HG03460 (cell line): ENCODE measurements around the gene CAMK1.
A peak's percentile ranks its signal among the peaks of the same experiment; 100 is the strongest.
"Not testable (repeated sequence)": the region's sequence is repeated elsewhere in the genome, so short reads cannot be mapped to it uniquely, and the experiment has no call there.

Experiments used
- ATAC-seq: cut with Tn5 transposase; IDR thresholded peaks from one replicate; pipeline ENCODE4 v1.9.1; 2021; ENCODE audit not compliant: unreplicated experiment

Gene CAMK1

GRCh38 chr3:9776896-9777693 is 7.3 kb upstream of the CAMK1 start:
- ATAC-seq, result no peak

- ATAC-seq, result not testable (repeated sequence)
Observed at GRCh38 chr3:9771007-9771406, 1.3 kb upstream of the CAMK1 start.

- no peak for ATAC-seq
Observed at GRCh38 chr3:9770276-9770812, 597 bp upstream of the CAMK1 start.

GRCh38 chr3:9769012-9769411 is 735 bp downstream of the CAMK1 start:
- ATAC-seq, result no peak

GRCh38 chr3:9768141-9768775 is 1.5 kb downstream of the CAMK1 start:
- ATAC-seq, result no peak

GRCh38 chr3:9767418-9767817 is 2.3 kb downstream of the CAMK1 start:
- ATAC-seq, result no peak

GRCh38 chr3:9765865-9766264 is 3.9 kb downstream of the CAMK1 start:
- ATAC-seq, result no peak

- ATAC-seq, result no peak
Observed at GRCh38 chr3:9762871-9763270, 6.9 kb downstream of the CAMK1 start.

- no peak for ATAC-seq
Observed at GRCh38 chr3:9761919-9762318, 7.8 kb downstream of the CAMK1 start.

- ATAC-seq, result no peak
Observed at GRCh38 chr3:9760779-9761505, 8.8 kb downstream of the CAMK1 start.

GRCh38 chr3:9757427-9757826 is 12.3 kb downstream of the CAMK1 start:
- ATAC-seq, result no peak

- ATAC-seq, result no peak
Observed at GRCh38 chr3:9754678-9755077, 15.1 kb downstream of the CAMK1 start.

- no peak for ATAC-seq
Observed at GRCh38 chr3:9750556-9751411, 19.0 kb downstream of the CAMK1 start.

GRCh38 chr3:9749645-9750555 is 19.8 kb downstream of the CAMK1 start, which contains the start of gene OGG1:
Gene OGG1, plus strand, starts transcription at chr3:9749952. Its CDS starts 335 bp downstream, at chr3:9750287.
- peak; percentile 86 for ATAC-seq

- ATAC-seq, result no peak
Observed at GRCh38 chr3:9749296-9749644, 20.5 kb downstream of the CAMK1 start.

- no peak for ATAC-seq
Observed at GRCh38 chr3:9748031-9748430, 21.7 kb downstream of the CAMK1 start.

- ATAC-seq, result no peak
Observed at GRCh38 chr3:9747267-9747666, 22.5 kb downstream of the CAMK1 start.

- no peak for ATAC-seq
Observed at GRCh38 chr3:9746330-9746729, 23.4 kb downstream of the CAMK1 start.

GRCh38 chr3:9745521-9745920 is 24.2 kb downstream of the CAMK1 start:
- no peak for ATAC-seq

- ATAC-seq, result no peak
Observed at GRCh38 chr3:9744162-9744561, 25.6 kb downstream of the CAMK1 start.
